Memory B cell (primary cell): ENCODE data around the gene PML.

ENCODE experiments used
- ATAC-seq: fragments of 150-1000 bp; cut with Tn5 transposase; 2 replicates; pipeline ENCODE4 v1.10.0; 2021; ENCODE audit warnings: low read depth, mild to moderate bottlenecking, moderate library complexity
- DNase-seq, 2 donors: peaks; one replicate each; pipeline ENCODE4 v3.0.0; 2022; ENCODE audit warnings: low spot score in 2 of 2
- H3K27ac Mint-ChIP-seq: one replicate; pipeline ENCODE4 v1.8.0; 2022; ENCODE audit warnings: mild to moderate bottlenecking, moderate library complexity, mixed read lengths
- H3K27me3 Mint-ChIP-seq: one replicate; pipeline ENCODE4 v1.8.0; 2022; ENCODE audit warnings: mixed read lengths
- H3K36me3 Mint-ChIP-seq: one replicate; pipeline ENCODE4 v1.8.0; 2022; ENCODE audit warnings: mild to moderate bottlenecking, mixed read lengths
- H3K4me1 Mint-ChIP-seq: one replicate; pipeline ENCODE4 v1.8.0; 2022; ENCODE audit warnings: mixed read lengths
- H3K4me3 Mint-ChIP-seq: one replicate; pipeline ENCODE4 v1.8.0; 2022; ENCODE audit warnings: mild to moderate bottlenecking, moderate library complexity, mixed read lengths
- H3K9me3 Mint-ChIP-seq: one replicate; pipeline ENCODE4 v1.8.0; 2022; ENCODE audit warnings: mixed read lengths

The PML gene

DNA sequence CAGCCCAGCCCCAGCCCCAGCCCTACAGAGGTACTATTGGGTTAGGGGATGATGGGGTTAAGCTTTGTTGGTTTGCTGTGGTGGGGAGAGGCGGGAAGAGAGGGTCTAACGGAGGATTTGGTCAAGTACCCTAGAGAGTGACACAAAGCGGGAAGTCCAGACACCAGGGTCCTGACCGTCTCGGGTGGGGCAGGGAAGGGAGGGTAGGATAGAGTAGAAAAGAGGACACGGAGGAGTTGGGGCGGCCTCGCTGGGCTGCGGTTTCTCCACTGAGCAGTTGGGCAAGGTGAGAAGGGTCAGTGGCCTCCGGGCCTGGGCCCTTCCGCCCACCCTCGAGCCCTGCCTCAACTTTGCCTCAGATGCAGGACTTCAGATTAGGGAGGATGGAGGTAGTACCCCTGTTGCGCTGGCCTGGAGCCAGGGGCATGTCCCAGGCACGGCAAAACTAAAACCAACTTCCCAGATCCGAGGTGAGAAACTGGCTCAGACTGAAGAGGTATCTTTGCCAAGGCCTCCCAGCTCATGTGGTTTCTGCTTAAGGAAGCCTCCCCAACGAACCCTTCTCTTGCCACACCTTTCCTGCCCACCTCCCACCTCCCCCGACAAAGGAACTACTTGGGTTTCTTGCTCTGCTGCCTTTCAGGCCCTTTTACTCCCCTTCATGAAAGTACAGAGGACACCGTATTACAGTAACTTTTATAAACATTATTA, 551 bp downstream of the PML start:
- no peaks in the 10 kb centered on the region for H3K27me3 Mint-ChIP-seq
- peak overlapping the region; percentile 86 for H3K4me3 Mint-ChIP-seq
- peak overlapping the region; percentile 13 for H3K27ac Mint-ChIP-seq
- no peak for DNase-seq
- H3K4me1 Mint-ChIP-seq, result peaks cover 42% of the 10 kb centered on the region
- H3K36me3 Mint-ChIP-seq, result peaks cover 3% of the 10 kb centered on the region
- no peak for ATAC-seq
- H3K9me3 Mint-ChIP-seq, result no peaks in the 10 kb centered on the region

DNA sequence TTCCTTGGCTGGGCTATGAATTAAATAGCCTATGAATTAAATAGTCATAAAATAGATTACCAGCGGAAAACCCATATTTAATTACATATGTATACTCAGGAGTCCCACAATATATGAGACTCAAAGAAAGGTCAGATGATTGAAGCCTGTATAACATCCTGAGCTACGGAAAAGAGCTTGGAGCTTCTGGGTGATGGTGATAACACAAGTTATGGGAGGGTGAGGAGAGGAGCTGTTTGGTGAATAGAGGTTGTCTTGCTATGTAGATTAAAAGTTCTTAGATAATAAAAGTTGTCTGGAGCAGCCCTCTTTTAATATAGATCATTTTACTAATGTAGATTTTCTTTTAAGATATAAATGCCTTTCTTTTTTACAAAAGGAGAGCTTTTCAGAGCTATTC, 1.8 kb downstream of the PML start:
- DNase-seq (no peak), ATAC-seq (no peak)
- peaks cover 7% of the 10 kb centered on the region for H3K36me3 Mint-ChIP-seq
- peak overlapping the region; percentile 86 for H3K4me3 Mint-ChIP-seq
- peaks cover 45% of the 10 kb centered on the region for H3K4me1 Mint-ChIP-seq
- H3K27ac Mint-ChIP-seq, result peak overlapping the region; percentile 13
- no peaks in the 10 kb centered on the region for H3K27me3 Mint-ChIP-seq
- H3K9me3 Mint-ChIP-seq, result no peaks in the 10 kb centered on the region

DNA sequence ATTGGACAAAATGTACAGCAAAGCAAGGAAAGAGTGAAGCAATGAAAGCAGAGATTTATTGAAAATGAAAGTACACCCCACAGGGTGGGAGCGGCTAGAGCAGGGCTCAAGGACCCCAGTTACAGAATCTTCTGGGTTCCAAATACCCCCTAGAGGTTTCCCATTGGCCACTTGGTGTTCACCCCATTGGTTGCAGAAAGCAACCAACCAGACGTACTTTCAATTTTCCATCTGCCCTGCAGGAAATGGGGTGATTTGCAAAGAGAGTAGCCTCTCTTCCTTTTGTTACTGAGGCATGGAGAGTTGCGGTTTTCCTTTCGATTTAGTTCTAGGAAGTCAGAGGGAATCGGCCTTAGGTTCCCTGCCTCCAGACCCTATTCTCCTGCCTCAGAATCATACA, 2.4 kb downstream of the PML start:
- peaks cover 8% of the 10 kb centered on the region for H3K36me3 Mint-ChIP-seq
- no peaks in the 10 kb centered on the region for H3K27me3 Mint-ChIP-seq
- ATAC-seq (no peak), DNase-seq (no peak)
- peak overlapping the region; percentile 86 for H3K4me3 Mint-ChIP-seq
- peaks cover 47% of the 10 kb centered on the region for H3K4me1 Mint-ChIP-seq
- no peaks in the 10 kb centered on the region for H3K9me3 Mint-ChIP-seq
- peak overlapping the region; percentile 13 for H3K27ac Mint-ChIP-seq

DNA sequence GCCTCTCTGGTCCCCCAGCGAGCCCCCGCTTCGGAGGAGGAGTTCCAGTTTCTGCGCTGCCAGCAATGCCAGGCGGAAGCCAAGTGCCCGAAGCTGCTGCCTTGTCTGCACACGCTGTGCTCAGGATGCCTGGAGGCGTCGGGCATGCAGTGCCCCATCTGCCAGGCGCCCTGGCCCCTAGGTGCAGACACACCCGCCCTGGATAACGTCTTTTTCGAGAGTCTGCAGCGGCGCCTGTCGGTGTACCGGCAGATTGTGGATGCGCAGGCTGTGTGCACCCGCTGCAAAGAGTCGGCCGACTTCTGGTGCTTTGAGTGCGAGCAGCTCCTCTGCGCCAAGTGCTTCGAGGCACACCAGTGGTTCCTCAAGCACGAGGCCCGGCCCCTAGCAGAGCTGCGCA, 3.5 kb downstream of the PML start:
- DNase-seq (no peak), ATAC-seq (no peak)
- Mint-ChIP-seq H3K36me3 (peaks cover 10% of the 10 kb centered on the region), H3K4me1 (peaks cover 46% of the 10 kb centered on the region), H3K4me3 (peak overlapping the region; percentile 17), H3K9me3 (no peaks in the 10 kb centered on the region), H3K27me3 (no peaks in the 10 kb centered on the region), H3K27ac (peak overlapping the region; percentile 64)

DNA sequence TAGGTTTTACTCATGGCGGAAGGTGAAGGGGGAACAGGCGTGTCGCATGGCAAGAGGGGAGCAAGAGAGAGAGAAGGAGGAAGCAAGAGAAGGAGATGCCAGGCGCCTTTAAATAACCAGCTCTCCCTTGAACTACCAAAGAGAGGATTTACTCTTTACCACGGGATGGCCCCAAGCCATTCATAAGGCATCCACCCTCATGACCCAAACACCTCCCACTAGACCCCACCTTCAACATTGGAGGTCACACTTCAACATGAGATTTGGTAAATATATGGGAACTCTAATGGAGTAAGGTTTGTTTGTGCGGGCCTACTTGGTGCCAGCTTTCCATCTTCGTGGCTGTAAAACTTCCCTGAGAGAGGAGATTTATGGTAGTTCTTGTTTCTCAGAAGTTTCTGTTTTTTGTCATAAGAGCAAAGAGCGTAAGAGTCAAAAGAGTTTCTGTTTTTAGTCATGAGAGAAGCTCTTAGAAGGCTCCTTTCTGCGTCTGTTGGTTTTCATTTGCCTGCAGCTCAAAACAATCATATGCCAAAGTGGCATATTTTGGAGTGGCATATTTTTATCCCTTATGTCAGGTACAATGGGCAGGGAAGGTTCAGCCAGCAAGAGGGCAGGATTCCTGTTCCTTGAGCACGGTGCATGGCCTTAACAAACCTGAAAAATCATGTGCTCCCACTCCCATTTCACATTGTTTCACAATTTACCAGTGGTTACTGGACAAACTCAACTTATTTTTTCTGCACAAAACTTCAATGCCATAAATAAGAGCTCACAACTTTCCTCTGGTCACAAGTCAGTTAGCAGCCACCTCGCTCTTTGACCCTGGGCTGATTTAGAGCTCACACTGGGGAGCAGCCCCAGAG, 12.5 kb downstream of the PML start:
- Mint-ChIP-seq H3K27ac (peak overlapping the region; percentile 90), H3K4me1 (peaks cover 44% of the 10 kb centered on the region), H3K27me3 (no peaks in the 10 kb centered on the region), H3K9me3 (peaks cover 2% of the 10 kb centered on the region), H3K36me3 (peaks cover 29% of the 10 kb centered on the region), H3K4me3 (peak overlapping the region; percentile 84)
- no peak for DNase-seq
- ATAC-seq, result peak; percentile 17

DNA sequence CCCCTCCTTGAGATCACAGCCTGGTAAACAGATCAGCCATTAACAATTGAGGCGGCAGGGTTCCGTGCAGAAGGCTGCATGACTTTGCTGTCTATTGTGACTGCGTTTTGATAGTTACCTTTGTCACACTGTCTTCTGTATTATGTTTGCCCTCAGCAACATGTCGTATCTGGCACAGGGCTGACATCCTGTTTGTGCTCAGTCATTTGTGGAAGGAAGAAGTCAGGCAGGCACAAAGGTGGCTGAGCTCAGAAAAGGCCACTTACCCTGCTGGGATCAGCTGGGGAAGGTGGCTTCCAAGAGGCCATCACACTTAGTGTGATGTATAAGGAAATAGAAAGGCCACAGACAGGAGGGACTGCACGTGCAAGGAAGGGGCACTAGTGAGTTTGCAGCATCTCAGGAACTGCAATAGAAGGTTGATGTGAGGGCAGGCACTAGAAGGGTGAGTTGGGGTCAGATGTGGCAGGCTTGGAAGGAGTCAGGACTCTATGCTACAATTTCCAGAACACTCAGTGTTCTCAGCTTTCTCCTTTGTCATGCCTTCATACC, 13.4 kb downstream of the PML start:
- Mint-ChIP-seq H3K4me1 (peaks cover 41% of the 10 kb centered on the region), H3K27me3 (no peaks in the 10 kb centered on the region), H3K9me3 (peaks cover 2% of the 10 kb centered on the region), H3K27ac (peak overlapping the region; percentile 90), H3K36me3 (peaks cover 29% of the 10 kb centered on the region), H3K4me3 (peak overlapping the region; percentile 84)
- DNase-seq (no peak), ATAC-seq (peak; percentile 93)

DNA sequence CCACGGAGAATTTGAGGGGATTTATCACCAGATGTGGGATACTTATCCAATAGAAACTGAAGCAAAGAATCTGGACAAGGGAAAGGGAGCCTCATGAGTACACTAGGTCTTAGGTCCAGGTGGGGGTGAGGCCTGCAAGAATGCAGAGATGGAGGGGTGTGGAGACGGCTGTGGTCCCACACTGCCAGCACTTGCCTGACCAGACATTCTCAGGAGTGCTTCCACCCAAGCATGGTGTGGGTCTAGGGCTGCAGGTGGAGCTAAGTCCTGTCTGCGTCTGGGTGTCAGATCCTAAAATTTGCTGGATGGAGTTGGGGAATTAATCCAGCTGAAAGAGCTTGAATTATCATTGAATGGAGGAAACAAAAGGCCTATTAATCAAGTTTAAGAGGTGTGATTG, 14.4 kb downstream of the PML start:
- Mint-ChIP-seq H3K4me3 (no peak overlapping the region), H3K27ac (no peak overlapping the region), H3K9me3 (no peaks in the 10 kb centered on the region), H3K27me3 (no peaks in the 10 kb centered on the region), H3K36me3 (peaks cover 28% of the 10 kb centered on the region), H3K4me1 (peaks cover 40% of the 10 kb centered on the region)
- ATAC-seq (no peak), DNase-seq (no peak)

DNA sequence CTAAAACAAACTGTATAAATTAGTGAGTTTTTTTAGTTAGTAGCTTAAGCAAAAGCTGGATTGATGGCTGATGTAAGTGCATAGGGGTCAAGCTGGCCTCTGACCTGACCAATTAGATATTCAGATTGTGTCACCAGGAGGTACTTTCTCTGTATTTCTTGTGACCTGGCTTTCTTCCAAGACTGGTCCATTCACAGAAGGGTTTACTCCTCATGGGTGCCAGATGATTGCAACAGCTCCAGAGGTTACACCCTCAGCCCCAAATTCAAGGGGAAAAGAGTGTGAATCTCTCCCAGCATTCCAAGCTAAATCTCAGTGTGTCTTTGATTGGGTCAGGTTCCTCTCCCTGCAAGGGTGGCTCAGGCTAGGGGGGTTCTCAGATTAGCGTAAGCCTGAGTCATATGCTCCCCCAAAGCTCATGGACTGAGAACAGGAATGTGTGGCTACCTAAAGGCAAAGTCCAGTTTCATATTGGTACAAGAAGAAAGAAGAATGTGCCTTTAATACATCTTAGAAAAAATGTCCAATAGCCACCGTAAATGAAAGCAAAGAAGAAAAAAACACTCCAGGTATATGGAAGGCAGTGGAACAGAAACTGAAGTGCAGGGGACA, 16.5 kb downstream of the PML start:
- H3K27me3 Mint-ChIP-seq, result no peaks in the 10 kb centered on the region
- H3K4me3 Mint-ChIP-seq, result no peak overlapping the region
- H3K4me1 Mint-ChIP-seq, result peaks cover 47% of the 10 kb centered on the region
- H3K27ac Mint-ChIP-seq, result no peak overlapping the region
- peaks cover 27% of the 10 kb centered on the region for H3K36me3 Mint-ChIP-seq
- no peak for DNase-seq
- H3K9me3 Mint-ChIP-seq, result no peaks in the 10 kb centered on the region
- no peak for ATAC-seq

DNA sequence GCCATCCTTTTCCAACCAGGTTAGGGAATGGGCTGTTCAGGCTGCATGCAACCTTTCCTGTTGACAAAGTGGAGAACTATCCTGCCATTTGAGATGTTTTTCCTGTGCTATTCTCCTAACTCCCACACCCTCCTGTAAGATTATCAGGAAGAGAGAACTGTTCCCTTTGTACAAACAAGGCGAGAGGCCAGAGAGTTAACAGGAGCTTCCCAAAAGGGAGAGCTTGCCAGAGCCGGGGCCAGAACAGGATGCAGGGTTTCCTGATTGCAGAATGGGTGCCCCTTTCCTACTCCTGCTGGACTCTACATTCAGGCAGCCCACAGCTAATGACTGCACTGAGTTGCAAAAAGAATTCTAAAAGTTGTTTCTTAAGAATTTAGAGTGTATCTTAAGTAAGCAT, 17.1 kb downstream of the PML start:
- no peaks in the 10 kb centered on the region for H3K9me3 Mint-ChIP-seq
- H3K4me3 Mint-ChIP-seq, result no peak overlapping the region
- no peak overlapping the region for H3K27ac Mint-ChIP-seq
- DNase-seq, result no peak
- ATAC-seq, result no peak
- peaks cover 43% of the 10 kb centered on the region for H3K4me1 Mint-ChIP-seq
- H3K27me3 Mint-ChIP-seq, result no peaks in the 10 kb centered on the region
- peaks cover 24% of the 10 kb centered on the region for H3K36me3 Mint-ChIP-seq

DNA sequence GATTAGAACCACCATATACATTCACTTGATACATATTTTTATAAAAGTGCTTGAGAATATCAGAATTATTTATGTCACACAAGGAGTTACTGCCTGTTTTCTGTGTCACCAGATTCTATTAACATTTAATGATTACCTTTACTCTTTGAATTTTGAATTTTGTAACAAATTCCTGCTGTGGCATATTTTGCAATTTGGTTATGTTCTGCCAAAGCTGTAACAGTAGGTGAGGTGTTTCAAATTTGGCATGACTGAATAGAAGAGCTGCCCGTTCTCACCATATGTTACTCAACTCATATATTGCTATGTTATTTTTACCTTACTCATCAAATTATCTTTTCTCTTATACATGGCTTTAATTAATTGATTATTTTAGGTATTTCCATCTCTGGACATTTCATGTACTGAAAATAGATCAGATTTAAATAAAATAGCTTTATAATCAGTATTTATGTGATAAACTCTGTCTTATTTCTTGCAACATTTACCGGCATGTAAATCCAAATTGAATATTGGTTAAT, 18.9 kb downstream of the PML start:
- DNase-seq (no peak), ATAC-seq (no peak)
- no peak overlapping the region for H3K27ac Mint-ChIP-seq
- peaks cover 27% of the 10 kb centered on the region for H3K4me1 Mint-ChIP-seq
- H3K9me3 Mint-ChIP-seq, result no peaks in the 10 kb centered on the region
- H3K36me3 Mint-ChIP-seq, result peaks cover 21% of the 10 kb centered on the region
- H3K4me3 Mint-ChIP-seq, result no peak overlapping the region
- no peaks in the 10 kb centered on the region for H3K27me3 Mint-ChIP-seq

DNA sequence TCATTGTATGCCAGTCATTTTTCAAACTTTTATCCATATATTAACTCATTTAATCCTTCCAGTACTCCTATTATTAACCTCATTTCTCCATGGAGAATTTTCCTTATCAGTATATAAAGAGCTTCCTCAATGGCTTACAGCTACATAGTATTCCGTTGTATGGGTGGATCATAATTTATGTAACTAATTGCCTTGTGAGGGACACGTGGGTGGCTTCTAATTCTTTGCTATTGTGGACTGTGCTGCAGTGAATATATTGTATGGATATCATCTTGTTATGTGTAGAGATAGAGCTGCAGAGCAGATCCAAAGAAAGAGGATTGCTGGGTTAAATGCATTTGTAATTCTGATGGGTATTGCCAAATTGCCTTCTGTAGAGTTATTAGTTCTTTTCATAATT, 25.2 kb downstream of the PML start:
- H3K27me3 Mint-ChIP-seq, result no peaks in the 10 kb centered on the region
- H3K4me3 Mint-ChIP-seq, result no peak overlapping the region
- no peaks in the 10 kb centered on the region for H3K9me3 Mint-ChIP-seq
- H3K36me3 Mint-ChIP-seq, result peaks cover 20% of the 10 kb centered on the region
- no peak overlapping the region for H3K27ac Mint-ChIP-seq
- ATAC-seq (no peak), DNase-seq (no peak)
- peaks cover 11% of the 10 kb centered on the region for H3K4me1 Mint-ChIP-seq

DNA sequence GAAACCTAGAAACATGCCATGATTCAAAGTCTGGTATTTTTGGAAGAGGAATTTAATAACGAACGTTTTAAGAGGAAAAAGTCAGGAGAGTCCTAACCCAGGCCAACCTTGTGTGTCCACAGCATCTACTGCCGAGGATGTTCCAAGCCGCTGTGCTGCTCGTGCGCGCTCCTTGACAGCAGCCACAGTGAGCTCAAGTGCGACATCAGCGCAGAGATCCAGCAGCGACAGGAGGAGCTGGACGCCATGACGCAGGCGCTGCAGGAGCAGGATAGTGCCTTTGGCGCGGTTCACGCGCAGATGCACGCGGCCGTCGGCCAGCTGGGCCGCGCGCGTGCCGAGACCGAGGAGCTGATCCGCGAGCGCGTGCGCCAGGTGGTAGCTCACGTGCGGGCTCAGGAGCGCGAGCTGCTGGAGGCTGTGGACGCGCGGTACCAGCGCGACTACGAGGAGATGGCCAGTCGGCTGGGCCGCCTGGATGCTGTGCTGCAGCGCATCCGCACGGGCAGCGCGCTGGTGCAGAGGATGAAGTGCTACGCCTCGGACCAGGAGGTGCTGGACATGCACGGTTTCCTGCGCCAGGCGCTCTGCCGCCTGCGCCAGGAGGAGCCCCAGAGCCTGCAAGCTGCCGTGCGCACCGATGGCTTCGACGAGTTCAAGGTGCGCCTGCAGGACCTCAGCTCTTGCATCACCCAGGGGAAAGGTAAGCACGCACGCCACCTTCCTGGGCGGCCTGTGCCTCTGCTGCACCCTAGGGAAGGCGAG, 28.4 kb downstream of the PML start:
- no peak for ATAC-seq
- H3K36me3 Mint-ChIP-seq, result peaks cover 21% of the 10 kb centered on the region

DNA sequence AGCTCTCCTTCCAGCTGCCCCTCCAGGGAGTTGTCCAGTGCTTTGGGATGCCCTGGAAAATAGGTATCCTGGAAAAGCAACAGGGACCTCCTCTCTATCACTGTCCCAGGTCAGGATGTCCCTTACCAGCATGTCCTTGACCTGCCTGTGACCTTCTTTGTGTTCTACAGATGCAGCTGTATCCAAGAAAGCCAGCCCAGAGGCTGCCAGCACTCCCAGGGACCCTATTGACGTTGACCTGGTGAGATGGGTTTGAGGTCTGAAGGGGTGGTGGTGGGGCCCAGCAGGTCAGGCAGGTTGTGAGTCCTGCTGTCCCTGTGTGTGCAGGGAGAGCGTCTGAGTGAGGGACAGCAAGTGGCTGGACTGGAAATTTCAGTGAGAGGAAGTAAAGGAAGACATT, 30.2 kb downstream of the PML start:
- no peaks in the 10 kb centered on the region for H3K9me3 Mint-ChIP-seq
- H3K4me3 Mint-ChIP-seq, result no peak overlapping the region
- no peak for ATAC-seq
- no peaks in the 10 kb centered on the region for H3K27me3 Mint-ChIP-seq
- H3K36me3 Mint-ChIP-seq, result peaks cover 25% of the 10 kb centered on the region
- no peak for DNase-seq
- peaks cover 2% of the 10 kb centered on the region for H3K4me1 Mint-ChIP-seq
- H3K27ac Mint-ChIP-seq, result no peak overlapping the region

More for the DNA sequence above, 28.4 kb downstream of the PML start:
- no peak for DNase-seq
- Mint-ChIP-seq H3K27ac (no peak overlapping the region), H3K27me3 (no peaks in the 10 kb centered on the region), H3K4me3 (no peak overlapping the region), H3K9me3 (no peaks in the 10 kb centered on the region), H3K4me1 (peaks cover 4% of the 10 kb centered on the region)
